Smooth muscle cell (in vitro differentiated cells): ENCODE data around the gene BMPR1B. TPM values are rescaled to one million over a fixed set of nuclear protein-coding genes. Genes with fewer than 3 reads are reported as not detected.

Experiments used
- DNase-seq: peaks from one replicate; lab custom pipeline; 2025; ENCODE audit not compliant: unreplicated experiment; lab: John Stamatoyannopoulos, UW
- H2AFZ ChIP-seq: fragments of 200-600 bp; sonication (generic); 2 replicates; pipeline ENCODE4 v1.6.0; 2016; ENCODE audit warnings: antibody characterized with exemption, low read depth, mild to moderate bottlenecking
- H3F3A ChIP-seq: fragments of 200-600 bp; sonication (generic); 2 replicates; pipeline ENCODE4 v1.6.0; 2017; ENCODE audit warnings: antibody characterized with exemption, low read depth
- H3K27ac ChIP-seq: fragments of 200-600 bp; sonication (generic); 2 replicates; pipeline ENCODE4 v1.5.1; 2016; ENCODE audit warnings: low read depth, mild to moderate bottlenecking
- H3K27me3 ChIP-seq: fragments of 200-600 bp; sonication (generic); 2 replicates; pipeline ENCODE4 v1.6.1; 2016; ENCODE audit warnings: low read depth, mild to moderate bottlenecking
- H3K36me3 ChIP-seq: fragments of 200-600 bp; sonication (generic); 2 replicates; pipeline ENCODE4 v1.5.1; 2016; ENCODE audit warnings: low read depth
- H3K4me1 ChIP-seq: fragments of 200-600 bp; sonication (generic); 2 replicates; pipeline ENCODE4 v1.5.1; 2016; ENCODE audit warnings: low read depth
- H3K4me2 ChIP-seq: fragments of 200-600 bp; sonication (generic); 2 replicates; pipeline ENCODE4 v1.6.0; 2016; ENCODE audit warnings: mild to moderate bottlenecking
- H3K4me3 ChIP-seq: fragments of 200-600 bp; sonication (generic); 2 replicates; pipeline ENCODE4 v1.5.1; 2016; ENCODE audit warnings: mild to moderate bottlenecking
- H3K79me2 ChIP-seq: fragments of 200-600 bp; sonication (generic); 2 replicates; pipeline ENCODE4 v1.6.0; 2016; ENCODE audit warnings: low read depth, mild to moderate bottlenecking
- H3K9ac ChIP-seq: fragments of 200-600 bp; sonication (generic); 2 replicates; pipeline ENCODE4 v1.6.0; 2016; ENCODE audit warnings: low read depth
- H3K9me3 ChIP-seq: fragments of 200-600 bp; sonication (generic); replicated peaks from 2 replicates; pipeline ENCODE4 v1.5.1; 2016; ENCODE audit warnings: low read depth
- H4K20me1 ChIP-seq: fragments of 200-600 bp; sonication (generic); 2 replicates; pipeline ENCODE4 v1.6.0; 2016; ENCODE audit warnings: low read depth
- WGBS: methylation state at CpG from one replicate; pipeline ENCODE4 v1.1.7; 2016; ENCODE audit warnings: low lambda C conversion rate; 5-methylcytosine and 5-hydroxymethylcytosine counted together
- polyA plus RNA-seq: library from polyadenylated mRNA; unstranded; fragments of >200 nt; fragmentation: Nextera tagmentation; extraction: Ambion mirVana; gene quantifications from 2 replicates; pipeline ENCODE4 v1.2.1, GENCODE V29; 2016
- total RNA-seq: library from RNA; depleted of rRNA; stranded (reverse); fragments of >200 nt; gene quantifications from 2 replicates; pipeline ENCODE4 v1.2.3, GENCODE V29; 2014
- TF ChIP-seq, protein P1 (sequence below): fragments of 200-600 bp; sonication (generic); IDR thresholded peaks from 2 replicates; pipeline ENCODE4 v1.5.1; 2017; ENCODE audit warnings: borderline replicate concordance, mild to moderate bottlenecking, antibody characterized with exemption; ENCODE audit not compliant: insufficient read depth, poor library complexity, severe bottlenecking

Gene BMPR1B
- total and polyA plus RNA-seq, 2 experiments from 2014 or later: 0.03 to 1.2 TPM

DNA sequence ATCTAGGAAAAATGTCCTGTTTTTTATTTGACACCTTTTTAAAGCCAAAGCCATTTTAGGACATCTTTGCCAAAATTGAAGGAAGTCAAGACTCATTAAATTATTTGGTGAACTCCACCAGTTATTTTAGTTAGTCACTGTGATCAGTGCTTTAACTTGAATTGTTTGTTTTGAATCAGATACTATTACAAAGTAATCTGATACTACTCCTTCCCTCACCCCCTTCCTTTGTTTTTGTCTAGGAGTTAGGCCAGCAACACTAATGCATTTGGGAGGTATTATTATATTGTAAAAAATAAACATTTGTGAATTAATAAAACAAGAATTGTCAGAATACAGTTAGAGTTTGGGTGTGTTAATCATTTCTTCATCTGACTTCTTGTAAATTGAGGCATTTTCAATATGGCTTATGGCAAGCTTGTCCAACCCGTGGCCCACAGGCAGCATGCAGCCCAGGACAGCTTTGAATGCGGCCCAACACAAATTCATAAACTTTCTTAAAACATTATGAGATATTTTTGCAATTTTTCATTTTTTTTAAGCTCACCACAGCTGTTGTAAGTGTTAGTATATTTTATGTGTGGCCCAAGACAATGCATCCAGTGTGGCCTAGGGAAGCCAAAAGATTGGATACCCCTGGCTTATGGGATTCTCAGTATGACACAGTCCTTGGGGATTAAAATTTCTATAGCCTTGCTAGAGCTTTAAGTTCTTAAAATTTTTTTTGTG lies 182.2 kb downstream of the BMPR1B start:
- 98% methylated on average over 2 of the region's 2 CpGs for WGBS
- Histone ChIP-seq H3K4me2 (no peak overlapping the region), H4K20me1 (no peaks in the 10 kb centered on the region), H3F3A (no peaks in the 10 kb centered on the region), H3K79me2 (no peaks in the 10 kb centered on the region), H3K9me3 (no peaks in the 10 kb centered on the region), H3K27ac (no peak overlapping the region), H3K9ac (no peak overlapping the region), H3K36me3 (no peaks in the 10 kb centered on the region), H3K4me3 (no peak overlapping the region), H3K4me1 (peaks cover 9% of the 10 kb centered on the region), H2AFZ (no peak overlapping the region), H3K27me3 (no peaks in the 10 kb centered on the region)
- TF ChIP-seq, protein P1, sequence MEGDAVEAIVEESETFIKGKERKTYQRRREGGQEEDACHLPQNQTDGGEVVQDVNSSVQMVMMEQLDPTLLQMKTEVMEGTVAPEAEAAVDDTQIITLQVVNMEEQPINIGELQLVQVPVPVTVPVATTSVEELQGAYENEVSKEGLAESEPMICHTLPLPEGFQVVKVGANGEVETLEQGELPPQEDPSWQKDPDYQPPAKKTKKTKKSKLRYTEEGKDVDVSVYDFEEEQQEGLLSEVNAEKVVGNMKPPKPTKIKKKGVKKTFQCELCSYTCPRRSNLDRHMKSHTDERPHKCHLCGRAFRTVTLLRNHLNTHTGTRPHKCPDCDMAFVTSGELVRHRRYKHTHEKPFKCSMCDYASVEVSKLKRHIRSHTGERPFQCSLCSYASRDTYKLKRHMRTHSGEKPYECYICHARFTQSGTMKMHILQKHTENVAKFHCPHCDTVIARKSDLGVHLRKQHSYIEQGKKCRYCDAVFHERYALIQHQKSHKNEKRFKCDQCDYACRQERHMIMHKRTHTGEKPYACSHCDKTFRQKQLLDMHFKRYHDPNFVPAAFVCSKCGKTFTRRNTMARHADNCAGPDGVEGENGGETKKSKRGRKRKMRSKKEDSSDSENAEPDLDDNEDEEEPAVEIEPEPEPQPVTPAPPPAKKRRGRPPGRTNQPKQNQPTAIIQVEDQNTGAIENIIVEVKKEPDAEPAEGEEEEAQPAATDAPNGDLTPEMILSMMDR: no peak
- no peak for DNase-seq

DNA sequence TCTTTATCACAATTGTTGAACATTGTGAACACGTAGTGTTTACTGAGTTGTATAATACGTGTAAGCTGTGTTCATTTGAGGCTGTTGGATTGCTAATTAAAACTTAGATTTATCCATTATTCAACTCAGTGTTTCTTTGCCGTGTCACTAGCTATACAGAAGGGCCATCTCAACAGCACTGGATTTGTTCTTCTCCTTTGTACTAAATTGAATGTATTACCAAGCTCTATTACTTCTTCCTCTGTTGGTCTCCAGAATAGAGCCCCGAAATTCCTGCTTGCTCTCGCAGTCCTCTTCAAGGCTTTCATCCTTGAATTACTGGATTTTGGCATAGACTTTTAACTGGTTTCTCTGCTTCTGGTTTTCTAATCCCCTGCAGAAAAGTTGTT lies 182.8 kb downstream of the BMPR1B start:
- no peak for DNase-seq
- Histone ChIP-seq H4K20me1 (no peaks in the 10 kb centered on the region), H3K9me3 (no peaks in the 10 kb centered on the region), H3K27ac (no peak overlapping the region), H3K9ac (no peak overlapping the region), H3K4me1 (peaks cover 9% of the 10 kb centered on the region), H3K27me3 (no peaks in the 10 kb centered on the region), H3K36me3 (no peaks in the 10 kb centered on the region), H3K4me2 (no peak overlapping the region), H3K79me2 (no peaks in the 10 kb centered on the region), H3K4me3 (no peak overlapping the region), H2AFZ (no peak overlapping the region), H3F3A (no peaks in the 10 kb centered on the region)
- TF ChIP-seq, protein P1: no peak
- WGBS: 92% methylated on average over 5 of the region's 5 CpGs

DNA sequence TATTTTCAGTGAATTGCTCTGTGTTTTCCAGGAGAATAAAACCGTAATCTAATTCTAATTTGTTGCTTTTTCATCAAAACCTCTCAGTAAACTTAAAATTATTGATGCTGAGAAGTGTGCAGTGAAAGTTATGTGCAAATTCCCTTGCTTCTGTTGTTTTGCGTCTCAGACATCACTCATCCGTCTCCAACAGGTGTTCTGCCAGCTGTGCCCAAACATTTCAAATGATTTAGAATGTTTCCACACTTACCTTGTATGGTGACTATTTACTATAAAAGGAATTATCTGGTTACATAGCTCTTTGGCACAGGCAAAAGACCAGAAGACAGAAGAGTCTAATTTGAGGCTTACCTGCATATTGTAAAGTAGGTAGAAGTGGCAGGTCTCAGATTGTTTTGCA lies 184.0 kb downstream of the BMPR1B start:
- H3K27ac ChIP-seq: no peak overlapping the region
- 85% methylated on average over 3 of the region's 3 CpGs for WGBS
- no peaks in the 10 kb centered on the region for H3K36me3 ChIP-seq
- H3K4me3 ChIP-seq: no peak overlapping the region
- H3K4me1 ChIP-seq: peaks cover 9% of the 10 kb centered on the region
- H2AFZ ChIP-seq: no peak overlapping the region
- DNase-seq: no peak
- H3K9me3 ChIP-seq: no peaks in the 10 kb centered on the region
- no peak overlapping the region for H3K9ac ChIP-seq
- TF ChIP-seq, protein P1: no peak
- H4K20me1 ChIP-seq: no peaks in the 10 kb centered on the region
- no peaks in the 10 kb centered on the region for H3K27me3 ChIP-seq
- H3K79me2 ChIP-seq: no peaks in the 10 kb centered on the region
- H3K4me2 ChIP-seq: no peak overlapping the region
- H3F3A ChIP-seq: no peaks in the 10 kb centered on the region

DNA sequence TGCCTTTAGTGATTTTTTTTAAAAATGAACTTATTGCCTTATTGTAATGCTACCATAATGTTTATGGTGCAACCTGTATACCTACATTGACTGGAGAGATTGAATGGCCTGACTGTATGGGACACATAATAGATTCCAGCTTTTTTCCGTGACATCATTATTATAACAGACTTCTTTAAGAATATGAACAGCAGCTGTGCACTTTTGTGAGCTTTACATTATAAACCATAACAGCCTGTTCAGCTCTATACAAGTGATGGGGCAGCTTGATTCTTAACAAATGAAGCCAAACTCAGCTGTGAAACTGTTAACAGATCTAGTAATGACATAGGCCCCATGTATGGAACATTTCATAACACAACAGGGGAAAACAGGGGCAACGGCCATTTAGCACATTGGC lies 187.0 kb downstream of the BMPR1B start:
- Histone ChIP-seq H3K4me2 (no peak overlapping the region), H3K36me3 (no peaks in the 10 kb centered on the region), H3F3A (no peaks in the 10 kb centered on the region), H3K4me1 (peaks cover 9% of the 10 kb centered on the region), H3K79me2 (no peaks in the 10 kb centered on the region), H4K20me1 (no peaks in the 10 kb centered on the region), H3K27me3 (no peaks in the 10 kb centered on the region), H3K4me3 (no peak overlapping the region), H2AFZ (no peak overlapping the region), H3K27ac (no peak overlapping the region), H3K9ac (no peak overlapping the region), H3K9me3 (no peaks in the 10 kb centered on the region)
- TF ChIP-seq, protein P1: no peak
- 92% methylated on average over 2 of the region's 2 CpGs for WGBS
- DNase-seq: no peak
